ENCODE data around the gene CRELD1.

Gene CRELD1

DNA sequence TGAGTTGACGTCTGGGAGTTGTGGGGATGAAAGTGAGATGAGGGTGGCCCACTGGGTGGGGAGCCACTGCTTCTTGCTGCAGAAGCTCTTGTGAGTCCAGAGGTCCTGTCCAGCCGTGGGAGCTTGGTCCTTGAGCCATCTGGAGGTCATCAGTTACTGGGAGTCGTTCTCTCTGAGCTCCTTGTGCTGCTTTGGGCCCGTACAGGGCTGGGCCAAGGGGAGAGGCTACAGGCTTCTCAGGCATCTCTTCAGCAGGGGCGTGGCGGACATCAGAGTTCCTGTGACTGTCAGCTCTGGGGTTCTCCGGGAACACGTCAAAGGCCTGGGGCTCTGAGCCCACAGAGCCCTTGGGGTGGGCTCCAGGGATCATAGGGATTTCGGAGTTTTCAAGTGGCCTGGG is 16.0 kb downstream of the CRELD1 start:
- TF ChIP-seq, protein P1, sequence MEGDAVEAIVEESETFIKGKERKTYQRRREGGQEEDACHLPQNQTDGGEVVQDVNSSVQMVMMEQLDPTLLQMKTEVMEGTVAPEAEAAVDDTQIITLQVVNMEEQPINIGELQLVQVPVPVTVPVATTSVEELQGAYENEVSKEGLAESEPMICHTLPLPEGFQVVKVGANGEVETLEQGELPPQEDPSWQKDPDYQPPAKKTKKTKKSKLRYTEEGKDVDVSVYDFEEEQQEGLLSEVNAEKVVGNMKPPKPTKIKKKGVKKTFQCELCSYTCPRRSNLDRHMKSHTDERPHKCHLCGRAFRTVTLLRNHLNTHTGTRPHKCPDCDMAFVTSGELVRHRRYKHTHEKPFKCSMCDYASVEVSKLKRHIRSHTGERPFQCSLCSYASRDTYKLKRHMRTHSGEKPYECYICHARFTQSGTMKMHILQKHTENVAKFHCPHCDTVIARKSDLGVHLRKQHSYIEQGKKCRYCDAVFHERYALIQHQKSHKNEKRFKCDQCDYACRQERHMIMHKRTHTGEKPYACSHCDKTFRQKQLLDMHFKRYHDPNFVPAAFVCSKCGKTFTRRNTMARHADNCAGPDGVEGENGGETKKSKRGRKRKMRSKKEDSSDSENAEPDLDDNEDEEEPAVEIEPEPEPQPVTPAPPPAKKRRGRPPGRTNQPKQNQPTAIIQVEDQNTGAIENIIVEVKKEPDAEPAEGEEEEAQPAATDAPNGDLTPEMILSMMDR (IDR thresholded peaks at IDR 0.05; ENCODE audit: low read length, missing control alignments): no peak
- DNase-seq (ENCODE audit: low read depth): no peak
- H3K4me3 ChIP-seq (replicated peaks; ENCODE audit: low read depth, low read length): no peak overlapping the region

- TF ChIP-seq, protein P1 (IDR thresholded peaks at IDR 0.05; ENCODE audit: low read length, missing control alignments): no peak
- no peak for DNase-seq (ENCODE audit: low read depth)
- H3K4me3 ChIP-seq (replicated peaks; ENCODE audit: low read depth, low read length): no peak overlapping the region
Measured at GRCh38 chr3:9951126-9951525, 17.5 kb downstream of the CRELD1 start.

DNA sequence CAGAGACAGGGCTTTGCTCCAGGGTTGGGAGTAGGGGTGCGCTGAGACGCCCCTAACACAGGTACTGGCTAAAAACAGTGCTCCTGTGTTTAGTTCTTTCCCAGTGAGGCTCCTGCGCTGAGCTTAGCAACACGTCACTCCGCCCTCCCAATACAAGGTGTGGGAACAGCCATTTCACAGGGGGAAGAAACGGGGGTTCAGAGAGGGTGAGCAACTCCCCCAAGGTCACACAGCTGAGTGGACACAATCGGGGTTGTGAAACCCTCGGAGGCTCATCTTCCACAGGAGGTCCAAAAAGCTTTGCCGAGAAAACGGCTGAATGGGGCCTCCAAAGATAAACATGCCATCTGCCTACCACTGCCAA is 17.9 kb downstream of the CRELD1 start:
- peak overlapping the region; percentile 62 for H3K4me3 ChIP-seq (replicated peaks; ENCODE audit: low read depth, low read length)
- no peak for DNase-seq (ENCODE audit: low read depth)
- TF ChIP-seq, protein P1 (IDR thresholded peaks at IDR 0.05; ENCODE audit: low read length, missing control alignments): no peak

- peak; percentile 44 for DNase-seq (ENCODE audit: low read depth)
Measured at GRCh38 chr3:9951962-9952805, 18.6 kb downstream of the CRELD1 start, which contains the start of gene PRRT3. PRRT3 (minus strand) TSS chr3:9952408; CDS start chr3:9950115, 2,293 bp downstream.

GRCh38 chr3:9955067-9955502 is 21.5 kb downstream of the CRELD1 start:
- TF ChIP-seq, protein P1 (IDR thresholded peaks at IDR 0.05; ENCODE audit: low read length, missing control alignments): no peak
- H3K4me3 ChIP-seq (replicated peaks; ENCODE audit: low read depth, low read length): no peak overlapping the region
- DNase-seq (ENCODE audit: low read depth): peak; percentile 31

More at GRCh38 chr3:9951962-9952805, 18.6 kb downstream of the CRELD1 start, which contains the start of gene PRRT3:
- H3K4me3 ChIP-seq (replicated peaks; ENCODE audit: low read depth, low read length): peak within 1 kb of the TSS; percentile 62
- TF ChIP-seq, protein P1 (IDR thresholded peaks at IDR 0.05; ENCODE audit: low read length, missing control alignments): no peak

- TF ChIP-seq, protein P1 (IDR thresholded peaks at IDR 0.05; ENCODE audit: low read length, missing control alignments): no peak
- no peak overlapping the region for H3K4me3 ChIP-seq (replicated peaks; ENCODE audit: low read depth, low read length)
- DNase-seq (ENCODE audit: low read depth): no peak
Measured at GRCh38 chr3:9955611-9956352, 22.1 kb downstream of the CRELD1 start.

Measured in fibroblast of pulmonary artery (primary cell).